ENCODE measurements around the gene NR3C1.

Gene NR3C1

DNA sequence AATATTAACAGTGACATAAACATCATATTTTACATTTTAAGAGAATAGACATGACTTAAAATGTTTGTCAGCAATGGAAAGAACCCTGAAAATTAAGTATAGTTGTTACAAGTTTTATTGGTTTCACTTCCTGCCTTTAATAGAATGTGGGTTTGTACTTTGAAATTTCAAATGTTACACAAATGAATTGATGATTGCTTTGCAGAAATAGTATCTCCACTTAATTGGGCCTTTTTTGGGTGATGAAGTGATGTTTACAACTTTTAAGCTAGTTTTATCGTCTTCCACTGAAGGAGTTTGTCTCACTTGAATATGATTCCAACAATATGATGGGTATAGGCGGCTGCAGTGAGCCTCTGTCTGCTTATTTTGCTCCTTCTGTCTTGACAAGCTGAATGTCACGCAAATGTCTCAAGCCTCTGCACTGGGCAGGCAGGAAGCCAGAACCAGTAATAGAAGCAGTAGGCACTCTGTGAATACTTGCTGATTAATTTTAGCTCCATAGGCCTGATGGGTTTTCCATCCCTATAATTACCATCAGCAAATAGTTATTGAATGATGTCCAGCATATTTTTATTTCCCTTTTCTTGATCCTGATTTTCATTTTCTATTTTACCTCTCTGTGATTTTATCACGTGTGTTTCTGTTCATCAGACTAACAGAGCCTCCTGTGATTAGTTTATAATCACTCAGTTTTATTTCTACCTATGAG, 10.6 kb upstream of the NR3C1 start:
- FAIRE-seq (peak; percentile 74), DNase-seq (ENCODE audit: insufficient read length, low spot score) (no peak)
- TF ChIP-seq POLR2AphosphoS5 (IDR thresholded peaks at IDR 0.05; ENCODE audit: low read depth, low read length) (no peak), SPI1 (IDR thresholded peaks at IDR 0.05; ENCODE audit: low read depth, low read length) (peak; percentile 81; the same call in 1 of the 2 replicates)

DNA sequence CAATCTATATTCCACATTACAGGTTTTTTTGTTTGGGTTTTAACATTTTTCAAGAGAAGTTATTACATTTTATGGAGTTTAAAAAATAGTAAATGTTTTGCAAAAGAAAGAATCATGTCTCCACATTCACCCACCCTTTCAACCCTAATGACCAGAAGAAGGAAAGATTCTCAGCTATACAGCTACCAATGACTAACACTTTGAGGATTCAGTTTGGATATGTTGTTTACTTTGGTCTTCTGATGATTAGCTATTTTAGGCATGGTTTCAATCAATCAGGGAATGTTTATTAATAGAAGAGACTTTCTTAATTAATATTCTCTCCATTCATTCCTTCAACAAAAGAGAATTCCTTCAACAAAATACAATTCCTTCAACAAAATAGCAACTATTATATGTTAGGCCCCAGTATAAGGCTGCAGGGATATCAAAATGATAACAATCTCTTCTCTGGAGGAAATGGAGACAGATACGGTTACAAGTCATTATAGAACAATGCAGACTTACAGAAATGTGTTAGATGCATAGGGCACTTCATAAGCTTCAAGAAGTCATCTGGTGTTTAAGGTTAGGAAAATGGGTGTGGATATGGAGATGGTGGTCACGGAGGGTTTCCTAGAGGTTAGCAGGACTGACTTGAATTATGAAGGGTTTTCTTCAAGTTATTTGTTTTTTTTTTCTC, 9.3 kb upstream of the NR3C1 start:
- no peak for DNase-seq (ENCODE audit: insufficient read length, low spot score)

DNA sequence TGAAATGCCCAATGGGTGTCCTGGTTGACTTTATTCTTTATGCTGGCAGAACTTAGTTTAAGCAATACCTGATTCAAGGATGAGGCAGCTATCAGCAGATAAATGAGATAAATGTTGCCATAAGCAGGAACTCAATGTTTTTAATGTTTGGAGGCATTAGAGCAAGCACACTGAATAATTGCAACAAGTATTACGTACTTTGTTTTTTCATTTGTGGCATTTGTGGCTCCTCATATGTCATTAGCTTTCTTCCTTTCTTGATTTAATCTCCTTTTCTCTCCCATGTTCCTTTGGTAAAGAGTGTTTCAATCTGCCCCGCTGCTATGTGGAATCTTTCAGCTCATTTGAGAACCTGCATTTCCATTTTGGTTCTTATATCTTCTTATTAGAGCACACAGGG, 6.4 kb upstream of the NR3C1 start:
- DNase-seq (ENCODE audit: insufficient read length, low spot score) (no peak), FAIRE-seq (no peak)
- TF ChIP-seq PAX5 (IDR thresholded peaks at IDR 0.05; ENCODE audit: insufficient read depth, low read length, severe bottlenecking) (no peak), POLR2A (IDR thresholded peaks at IDR 0.05; ENCODE audit: low read depth, low read length) (no peak), TAF1 (IDR thresholded peaks at IDR 0.05; ENCODE audit: low read depth, low read length) (no peak), SPI1 (IDR thresholded peaks at IDR 0.05; ENCODE audit: low read depth, low read length) (no peak), POU2F2 (IDR thresholded peaks at IDR 0.05; ENCODE audit: low read depth, low read length) (no peak), POLR2AphosphoS5 (IDR thresholded peaks at IDR 0.05; ENCODE audit: low read depth, low read length) (no peak)

More for the DNA sequence above, 9.3 kb upstream of the NR3C1 start:
- no peak for FAIRE-seq
- no peak for TF ChIP-seq SPI1 (IDR thresholded peaks at IDR 0.05; ENCODE audit: low read depth, low read length)
- TF ChIP-seq POLR2A (IDR thresholded peaks at IDR 0.05; ENCODE audit: low read depth, low read length): no peak
- TF ChIP-seq POLR2AphosphoS5 (IDR thresholded peaks at IDR 0.05; ENCODE audit: low read depth, low read length): no peak
- TF ChIP-seq PAX5 (IDR thresholded peaks at IDR 0.05; ENCODE audit: insufficient read depth, low read length, severe bottlenecking): no peak
- TF ChIP-seq POU2F2 (IDR thresholded peaks at IDR 0.05; ENCODE audit: low read depth, low read length): no peak
- TF ChIP-seq TAF1 (IDR thresholded peaks at IDR 0.05; ENCODE audit: low read depth, low read length): no peak

DNA sequence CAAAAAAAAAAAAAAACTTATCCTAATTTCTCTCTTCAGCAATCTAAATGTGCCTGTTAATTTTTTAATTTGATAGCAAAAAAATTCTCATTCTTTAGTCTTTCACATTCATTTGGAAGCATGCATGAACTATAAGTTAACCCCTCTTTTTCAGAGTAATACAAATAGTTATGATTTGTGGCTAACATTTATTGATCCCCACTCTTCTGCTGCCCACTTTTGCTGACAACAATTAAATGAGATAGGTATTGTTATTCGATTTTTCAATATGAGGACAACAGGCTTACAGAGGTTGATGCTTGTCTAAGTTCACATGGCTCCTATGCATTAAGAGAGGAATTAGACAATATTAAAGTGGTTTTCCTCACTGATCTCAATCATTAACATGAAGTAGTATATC, 2.9 kb upstream of the NR3C1 start:
- DNase-seq (ENCODE audit: insufficient read length, low spot score) (no peak), FAIRE-seq (no peak)
- TF ChIP-seq SPI1 (IDR thresholded peaks at IDR 0.05; ENCODE audit: low read depth, low read length) (no peak), PAX5 (IDR thresholded peaks at IDR 0.05; ENCODE audit: insufficient read depth, low read length, severe bottlenecking) (no peak), TAF1 (IDR thresholded peaks at IDR 0.05; ENCODE audit: low read depth, low read length) (no peak), POLR2A (IDR thresholded peaks at IDR 0.05; ENCODE audit: low read depth, low read length) (no peak), POLR2AphosphoS5 (IDR thresholded peaks at IDR 0.05; ENCODE audit: low read depth, low read length) (no peak), POU2F2 (IDR thresholded peaks at IDR 0.05; ENCODE audit: low read depth, low read length) (no peak)

DNA sequence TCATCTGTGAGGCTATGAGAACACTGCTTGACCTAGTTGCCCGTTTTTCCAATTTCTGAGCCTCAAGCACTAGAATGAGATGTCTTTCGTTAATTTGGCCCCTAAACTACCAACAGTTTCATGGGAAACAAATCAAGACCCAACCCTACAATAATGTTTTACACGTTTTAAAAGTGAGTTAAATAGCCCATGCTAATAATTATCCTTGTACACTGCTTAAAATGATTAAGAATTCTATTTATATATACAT, 2.3 kb upstream of the NR3C1 start:
- FAIRE-seq (no peak), DNase-seq (ENCODE audit: insufficient read length, low spot score) (no peak)

DNA sequence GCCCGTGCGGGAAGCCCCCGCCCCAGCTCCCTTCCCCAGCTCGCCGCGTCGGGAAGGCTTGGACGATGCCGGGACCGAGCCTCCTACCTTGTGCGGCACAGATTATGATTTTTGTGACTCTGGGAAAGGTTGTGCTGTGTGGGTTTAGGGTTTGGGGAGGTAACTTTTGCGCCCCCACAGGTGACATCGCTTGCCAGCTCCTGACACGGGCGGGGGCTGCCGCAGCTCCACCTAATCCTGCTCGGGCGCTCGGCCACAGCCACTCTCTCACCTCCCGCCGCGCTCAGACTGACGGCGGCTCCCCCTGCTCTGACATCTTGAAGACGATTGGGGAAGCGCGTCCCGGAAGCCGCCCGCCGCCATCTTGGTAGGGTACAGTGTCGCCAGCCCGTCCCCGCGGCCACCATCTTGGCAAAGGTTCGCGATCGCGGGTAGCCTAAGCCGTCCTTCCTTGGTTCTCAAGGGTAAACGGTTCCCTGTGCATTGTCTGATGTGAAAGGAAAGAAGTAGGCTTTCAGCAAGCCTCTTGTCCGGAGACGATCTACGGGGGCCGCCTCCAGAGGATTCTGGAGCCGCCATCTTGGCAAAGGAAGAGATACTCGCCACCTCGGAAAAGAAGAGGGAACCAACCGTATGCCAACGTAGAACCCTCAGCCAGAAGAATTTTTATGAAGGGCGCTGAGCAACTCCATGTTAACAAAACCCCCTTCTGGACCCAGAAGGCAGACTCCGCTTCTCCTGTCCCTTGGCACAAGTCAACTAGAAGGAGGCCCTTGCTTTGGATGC, 1.8 kb upstream of the NR3C1 start:
- DNase-seq (ENCODE audit: insufficient read length, low spot score) (peak; percentile 32), FAIRE-seq (peak; percentile 63)
- TF ChIP-seq PAX5 (IDR thresholded peaks at IDR 0.05; ENCODE audit: insufficient read depth, low read length, severe bottlenecking): no peak
- TF ChIP-seq SPI1 (IDR thresholded peaks at IDR 0.05; ENCODE audit: low read depth, low read length): peak; percentile 71
- TF ChIP-seq POLR2A (IDR thresholded peaks at IDR 0.05; ENCODE audit: low read depth, low read length): peak; percentile 82
- TF ChIP-seq TAF1 (IDR thresholded peaks at IDR 0.05; ENCODE audit: low read depth, low read length): peak; percentile 91
- TF ChIP-seq POU2F2 (IDR thresholded peaks at IDR 0.05; ENCODE audit: low read depth, low read length): peak; percentile 41
- TF ChIP-seq POLR2AphosphoS5 (IDR thresholded peaks at IDR 0.05; ENCODE audit: low read depth, low read length): peak; percentile 91

More for the DNA sequence above, 2.3 kb upstream of the NR3C1 start:
- TF ChIP-seq TAF1 (IDR thresholded peaks at IDR 0.05; ENCODE audit: low read depth, low read length) (no peak), POU2F2 (IDR thresholded peaks at IDR 0.05; ENCODE audit: low read depth, low read length) (no peak), POLR2AphosphoS5 (IDR thresholded peaks at IDR 0.05; ENCODE audit: low read depth, low read length) (no peak)

DNA sequence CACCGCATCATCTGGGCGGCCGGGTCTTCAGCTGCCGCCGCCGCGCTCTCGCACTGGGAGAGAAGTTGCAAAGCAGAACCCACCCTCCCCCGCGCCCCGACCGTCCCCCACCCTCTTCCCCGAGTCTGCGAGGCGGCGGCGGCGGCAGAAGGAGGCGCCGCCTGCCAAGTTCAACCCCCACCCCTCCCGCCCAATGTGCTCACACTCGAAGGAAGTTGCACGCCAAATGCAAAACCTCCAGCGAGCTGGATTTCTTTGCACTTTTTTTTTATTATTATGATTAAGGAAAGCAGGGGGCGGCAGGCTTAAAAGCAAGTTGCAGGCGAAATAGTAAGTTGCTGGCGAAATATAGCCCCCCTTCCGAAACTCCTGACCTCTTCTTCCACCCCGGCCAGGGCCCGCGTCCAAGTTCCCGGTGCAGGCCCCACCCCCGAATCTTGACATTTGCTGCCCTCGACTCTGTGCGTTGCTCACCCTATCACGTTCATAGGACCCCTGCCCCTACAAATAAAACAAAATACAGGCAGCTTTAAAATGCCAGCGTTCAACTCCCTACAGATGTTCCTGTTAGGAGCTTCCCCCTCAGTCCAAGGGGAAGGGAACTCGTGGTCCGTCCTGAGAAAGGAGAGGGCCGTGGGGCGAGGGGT, 1.1 kb upstream of the NR3C1 start:
- TF ChIP-seq PAX5 (IDR thresholded peaks at IDR 0.05; ENCODE audit: insufficient read depth, low read length, severe bottlenecking): no peak
- TF ChIP-seq POU2F2 (IDR thresholded peaks at IDR 0.05; ENCODE audit: low read depth, low read length): 0 out of 2 replicates have a peak, but pooled peaks have one; percentile 28
- DNase-seq (ENCODE audit: insufficient read length, low spot score): peak; percentile 33
- peak; percentile 73 for FAIRE-seq

DNA sequence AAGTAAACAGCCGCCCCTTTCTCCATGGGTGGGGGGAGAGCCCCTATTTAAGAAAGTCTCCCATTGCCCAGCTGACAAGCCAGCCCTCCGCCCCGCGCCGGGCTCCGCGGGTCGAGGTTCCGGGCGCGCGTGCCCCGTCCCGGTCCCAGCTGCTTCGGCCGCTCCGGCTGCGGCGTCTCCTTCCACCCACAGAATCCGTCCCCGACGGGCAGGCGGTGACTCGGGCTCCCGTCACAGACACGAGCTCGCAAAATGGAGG, 223 bp downstream of the NR3C1 start:
- DNase-seq (ENCODE audit: insufficient read length, low spot score) (peak; percentile 15), FAIRE-seq (no peak)

DNA sequence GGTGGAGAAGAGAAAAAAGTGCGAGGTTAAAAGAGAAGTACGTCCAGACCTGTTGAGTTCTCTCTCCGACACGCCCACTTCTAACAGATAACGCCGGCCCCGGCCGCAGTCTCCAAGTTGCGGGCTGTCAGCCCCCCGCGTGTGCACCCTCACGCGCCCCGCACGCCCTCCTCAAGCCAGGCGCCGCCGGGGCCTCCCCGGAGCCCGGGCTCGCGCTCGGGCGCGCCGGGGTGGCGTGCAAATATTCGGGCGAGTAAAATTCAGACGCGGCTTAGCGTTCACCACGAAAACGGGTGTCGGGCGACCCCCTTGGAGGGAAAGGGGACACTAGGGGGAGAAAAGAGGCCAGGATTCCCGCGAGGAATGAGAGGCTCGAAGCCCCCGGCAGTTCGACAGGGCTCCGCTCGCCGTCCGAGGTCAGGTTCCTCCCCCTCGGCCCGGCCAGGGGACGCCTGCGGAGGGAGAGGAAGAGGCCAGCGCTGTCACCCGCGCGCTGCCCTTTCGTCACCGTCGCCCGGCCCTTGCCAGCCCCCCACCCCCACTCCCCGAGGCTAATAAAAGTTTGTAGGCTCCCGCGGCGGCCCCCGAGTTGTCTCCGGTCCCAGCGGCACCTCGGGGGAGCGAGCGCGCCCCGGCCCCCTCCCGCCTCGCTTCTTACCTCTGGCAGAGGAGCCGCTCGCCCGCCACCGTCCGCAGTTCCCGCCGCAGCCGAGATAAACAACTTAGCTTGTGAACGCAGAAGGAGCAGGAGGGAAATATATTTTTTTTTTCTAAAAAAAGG, 743 bp downstream of the NR3C1 start:
- peak; percentile 31; the same call in 1 of the 2 replicates for TF ChIP-seq POLR2AphosphoS5 (IDR thresholded peaks at IDR 0.05; ENCODE audit: low read depth, low read length)
- TF ChIP-seq POLR2A (IDR thresholded peaks at IDR 0.05; ENCODE audit: low read depth, low read length): no peak; the same call in 1 of the 2 replicates
- FAIRE-seq (no peak), DNase-seq (ENCODE audit: insufficient read length, low spot score) (no peak)

More for the DNA sequence above, 223 bp downstream of the NR3C1 start:
- TF ChIP-seq SPI1 (IDR thresholded peaks at IDR 0.05; ENCODE audit: low read depth, low read length): no peak
- TF ChIP-seq POLR2AphosphoS5 (IDR thresholded peaks at IDR 0.05; ENCODE audit: low read depth, low read length): no peak
- TF ChIP-seq POU2F2 (IDR thresholded peaks at IDR 0.05; ENCODE audit: low read depth, low read length): no peak
- TF ChIP-seq PAX5 (IDR thresholded peaks at IDR 0.05; ENCODE audit: insufficient read depth, low read length, severe bottlenecking): no peak
- no peak for TF ChIP-seq POLR2A (IDR thresholded peaks at IDR 0.05; ENCODE audit: low read depth, low read length)
- TF ChIP-seq TAF1 (IDR thresholded peaks at IDR 0.05; ENCODE audit: low read depth, low read length): no peak

All from GM12891 (cell line).